GM04503 (cell line): ENCODE results near the gene TKT.
A peak's percentile ranks its signal among the peaks of the same experiment; 100 is the strongest.
"Not testable (repeated sequence)": the region's sequence is repeated elsewhere in the genome, so short reads cannot be mapped to it uniquely, and the experiment has no call there.

ENCODE experiments used
- DNase-seq: peaks from one replicate; pipeline ENCODE4 v3.0.0-alpha.2; 2012; ENCODE audit warnings: low read depth

The TKT gene

GRCh38 chr3:53255775-53256703, at the start of gene TKT:
Gene TKT (minus strand): TSS chr3:53256022. CDS start chr3:53255942, 80 bp downstream.
- DNase-seq, result no peak

- no peak for DNase-seq
Observed at GRCh38 chr3:53303957-53304356, 48.1 kb upstream of the TKT start.

- DNase-seq, result no peak
Observed at GRCh38 chr3:53303549-53303948, 47.7 kb upstream of the TKT start.

- no peak for DNase-seq
Observed at GRCh38 chr3:53300826-53301225, 45.0 kb upstream of the TKT start.

GRCh38 chr3:53299611-53300023, 43.8 kb upstream of the TKT start:
- peak; percentile 17 for DNase-seq

- DNase-seq, result no peak
Observed at GRCh38 chr3:53295410-53295809, 39.6 kb upstream of the TKT start.

- DNase-seq, result no peak
Observed at GRCh38 chr3:53293867-53294266, 38.0 kb upstream of the TKT start.

- no peak for DNase-seq
Observed at GRCh38 chr3:53288214-53288613, 32.4 kb upstream of the TKT start.

- DNase-seq, result peak; percentile 11
Observed at GRCh38 chr3:53287131-53287629, 31.4 kb upstream of the TKT start.

- DNase-seq, result no peak
Observed at GRCh38 chr3:53286727-53287126, 30.9 kb upstream of the TKT start.

- no peak for DNase-seq
Observed at GRCh38 chr3:53282581-53282980, 26.8 kb upstream of the TKT start.

GRCh38 chr3:53278667-53279066, 22.8 kb upstream of the TKT start:
- no peak for DNase-seq

GRCh38 chr3:53274938-53275605, 19.2 kb upstream of the TKT start:
- DNase-seq, result no peak

GRCh38 chr3:53273146-53273670, 17.4 kb upstream of the TKT start:
- no peak for DNase-seq

- DNase-seq, result peak; percentile 97
Observed at GRCh38 chr3:53269888-53270880, 14.4 kb upstream of the TKT start.

- DNase-seq, result not testable (repeated sequence)
Observed at GRCh38 chr3:53269193-53269592, 13.4 kb upstream of the TKT start.

- no peak for DNase-seq
Observed at GRCh38 chr3:53267766-53268165, 11.9 kb upstream of the TKT start.

GRCh38 chr3:53264718-53265117, 8.9 kb upstream of the TKT start:
- no peak for DNase-seq

- no peak for DNase-seq
Observed at GRCh38 chr3:53263907-53264306, 8.1 kb upstream of the TKT start.

GRCh38 chr3:53261712-53262111, 5.9 kb upstream of the TKT start:
- DNase-seq, result no peak

- no peak for DNase-seq
Observed at GRCh38 chr3:53260286-53260785, 4.5 kb upstream of the TKT start.
